MM.1S (cell line): ENCODE measurements around the gene MSANTD2.

Experiments
- EZH2 ChIP-seq: fragments of 300-600 bp; sonication (generic); optimal IDR thresholded peaks from 2 replicates; pipeline ENCODE3; 2017; ENCODE audit warnings: low read depth, mild to moderate bottlenecking, antibody characterized with exemption, low read length, mixed read lengths
- TF ChIP-seq, protein P1 (sequence below): fragments of 300-600 bp; sonication (generic); IDR thresholded peaks from 2 replicates; pipeline ENCODE4 v1.5.1; 2016; ENCODE audit warnings: antibody characterized with exemption, low read length, mixed read lengths

DNA sequence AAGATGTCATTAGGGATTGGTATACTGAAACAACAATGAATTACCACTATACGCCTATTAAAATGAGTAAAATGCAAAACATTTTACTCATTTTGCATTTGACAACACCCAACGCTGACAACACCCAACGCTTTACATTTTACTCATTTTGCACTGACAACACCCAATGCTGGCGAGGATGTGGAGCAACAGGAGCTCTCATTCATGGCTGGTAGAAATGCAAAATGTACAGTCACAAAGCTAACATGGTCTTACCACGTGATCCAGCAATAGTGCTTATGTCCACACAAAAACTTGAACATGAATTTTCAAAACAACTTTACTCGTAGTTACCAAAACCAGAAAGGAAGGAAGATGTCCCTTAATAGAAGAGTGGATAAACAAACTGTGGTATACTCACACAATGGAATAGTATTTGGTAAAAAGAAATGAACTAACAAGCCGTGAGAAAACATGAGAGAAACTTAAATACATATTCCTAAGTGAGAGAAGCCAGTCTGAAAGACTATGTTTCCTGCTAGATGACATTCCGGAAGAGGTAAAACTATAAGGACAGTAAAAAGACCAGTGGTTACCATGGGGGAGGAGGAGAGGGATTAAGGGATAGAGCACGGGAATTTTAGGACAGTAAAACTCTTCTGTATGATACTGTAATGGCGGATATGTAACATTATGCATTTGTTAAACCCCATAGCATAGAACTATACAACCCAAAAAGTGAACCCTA lies 11.4 kb upstream of the MSANTD2 start:
- TF ChIP-seq, protein P1, sequence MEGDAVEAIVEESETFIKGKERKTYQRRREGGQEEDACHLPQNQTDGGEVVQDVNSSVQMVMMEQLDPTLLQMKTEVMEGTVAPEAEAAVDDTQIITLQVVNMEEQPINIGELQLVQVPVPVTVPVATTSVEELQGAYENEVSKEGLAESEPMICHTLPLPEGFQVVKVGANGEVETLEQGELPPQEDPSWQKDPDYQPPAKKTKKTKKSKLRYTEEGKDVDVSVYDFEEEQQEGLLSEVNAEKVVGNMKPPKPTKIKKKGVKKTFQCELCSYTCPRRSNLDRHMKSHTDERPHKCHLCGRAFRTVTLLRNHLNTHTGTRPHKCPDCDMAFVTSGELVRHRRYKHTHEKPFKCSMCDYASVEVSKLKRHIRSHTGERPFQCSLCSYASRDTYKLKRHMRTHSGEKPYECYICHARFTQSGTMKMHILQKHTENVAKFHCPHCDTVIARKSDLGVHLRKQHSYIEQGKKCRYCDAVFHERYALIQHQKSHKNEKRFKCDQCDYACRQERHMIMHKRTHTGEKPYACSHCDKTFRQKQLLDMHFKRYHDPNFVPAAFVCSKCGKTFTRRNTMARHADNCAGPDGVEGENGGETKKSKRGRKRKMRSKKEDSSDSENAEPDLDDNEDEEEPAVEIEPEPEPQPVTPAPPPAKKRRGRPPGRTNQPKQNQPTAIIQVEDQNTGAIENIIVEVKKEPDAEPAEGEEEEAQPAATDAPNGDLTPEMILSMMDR, result no peak
- TF ChIP-seq EZH2, result no peak
